CD4-positive, alpha-beta T cell (primary cell): ENCODE results near the gene PPM1L. TPM values are rescaled to one million over a fixed set of nuclear protein-coding genes. Genes with fewer than 3 reads are reported as not detected.

ENCODE experiments used
- ATAC-seq: fragments of 200-7000 bp; cut with Tn5 transposase; one replicate; pipeline ENCODE4 v1.10.0; 2022; ENCODE audit warnings: mild to moderate bottlenecking; ENCODE audit not compliant: poor library complexity
- CTCF ChIA-PET: fragments of 350-600 bp; sonication (Branson Sonifier 250); formaldehyde crosslinking; loops from one replicate; lab custom pipeline; 2021; ENCODE audit warnings: antibody characterized with exemption, inconsistent platforms; lab: Charles Lee
- POLR2A ChIA-PET: fragments of 350-600 bp; sonication (Branson Sonifier 250); formaldehyde crosslinking; loops from one replicate; lab custom pipeline; 2021; ENCODE audit warnings: antibody characterized with exemption, inconsistent platforms; lab: Charles Lee
- DNase-seq, 14 experiments: peaks; one replicate each; pipeline ENCODE4 v3.0.0-alpha.2; 2013 to 2020; ENCODE audit warnings: mixed read lengths in 2 of 14
- H3K27ac ChIP-seq, 2 donors: one replicate each; pipeline versions ENCODE4 v1.5.1 to v1.7.0; 2013; ENCODE audit warnings: low read length in 2 of 2, low read depth in 1 of 2, mild to moderate bottlenecking in 1 of 2
- H3K27me3 ChIP-seq, 2 experiments: 1 replicate in 1 of 2; 2 replicates in 1 of 2; pipeline versions ENCODE4 v1.6.1 to v1.7.0; 2013; ENCODE audit warnings: low read length in 2 of 2, control low read depth in 1 of 2, mild to moderate bottlenecking in 1 of 2, moderate library complexity in 1 of 2; ENCODE audit not compliant: insufficient read depth in 2 of 2, control insufficient read depth in 1 of 2
- H3K36me3 ChIP-seq: one replicate; pipeline ENCODE4 v1.6.1; 2013; ENCODE audit warnings: low read length, control low read depth; ENCODE audit not compliant: insufficient read depth
- H3K4me1 ChIP-seq: one replicate; pipeline ENCODE4 v1.6.1; 2013; ENCODE audit warnings: low read length, control low read depth; ENCODE audit not compliant: insufficient read depth
- H3K4me3 ChIP-seq: one replicate; pipeline ENCODE4 v1.5.1; 2013; ENCODE audit warnings: mild to moderate bottlenecking, low read length, moderate library complexity
- H3K9me3 ChIP-seq, 2 experiments: 1 replicate in 1 of 2; 2 replicates in 1 of 2; pipeline versions ENCODE4 v1.6.1 to v1.7.0; 2013; ENCODE audit warnings: low read length in 2 of 2, mild to moderate bottlenecking in 2 of 2, control low read depth in 1 of 2, moderate library complexity in 1 of 2; ENCODE audit not compliant: control insufficient read depth in 1 of 2, insufficient read depth in 1 of 2
- H3K27ac Mint-ChIP-seq: one replicate; pipeline ENCODE4 v1.8.0; 2020; ENCODE audit warnings: mixed read lengths
- H3K27me3 Mint-ChIP-seq: one replicate; pipeline ENCODE4 v1.8.0; 2021; ENCODE audit warnings: mixed read lengths
- H3K36me3 Mint-ChIP-seq: one replicate; pipeline ENCODE4 v1.8.0; 2021; ENCODE audit warnings: low read depth, mixed read lengths
- H3K4me1 Mint-ChIP-seq: one replicate; pipeline ENCODE4 v1.8.0; 2021; ENCODE audit warnings: low read depth, mixed read lengths
- H3K4me3 Mint-ChIP-seq: one replicate; pipeline ENCODE4 v1.8.0; 2020; ENCODE audit warnings: mild to moderate bottlenecking, mixed read lengths
- H3K9me3 Mint-ChIP-seq: one replicate; pipeline ENCODE4 v1.8.0; 2020; ENCODE audit warnings: mixed read lengths
- intact Hi-C, 2 experiments: fragments of 100-400 bp; cut with DNase I in 1 of 2; cut with micrococcal nuclease in 1 of 2; formaldehyde crosslinking; loops; one replicate each; pipeline versions ENCODE4 v1.15.1 to v1.9.0; 2023 to 2025; cut with DNase I, micrococcal nuclease
- total RNA-seq, 174 experiments: library from RNA in 2 of 174; stranded (reverse) in 2 of 174; gene quantifications; one replicate each; pipeline ENCODE4 v1.2.3 and lab custom pipeline; 2021 to 2026
- TF ChIP-seq, protein P1 (sequence below): fragments of 200-600 bp; IDR thresholded peaks from one replicate; pipeline ENCODE4 v1.8.0; 2022; ENCODE audit warnings: antibody characterized with exemption, mild to moderate bottlenecking

The PPM1L gene
- total RNA-seq, 2 experiments from 2014 or later: 3.0 to 3.4 TPM

- Histone ChIP-seq H3K4me1 (no peaks in the 10 kb centered on the region), H3K27me3 (no peaks in the 10 kb centered on the region), H3K27ac (no peak overlapping the region), H3K9me3 (no peaks in the 10 kb centered on the region), H3K4me3 (no peak overlapping the region), H3K36me3 (no peaks in the 10 kb centered on the region)
- H3K36me3 Mint-ChIP-seq: no peaks in the 10 kb centered on the region
- H3K9me3 Mint-ChIP-seq: no peaks in the 10 kb centered on the region
- no peaks in the 10 kb centered on the region for H3K27me3 Mint-ChIP-seq
- DNase-seq: no peak
- TF ChIP-seq, protein P1, sequence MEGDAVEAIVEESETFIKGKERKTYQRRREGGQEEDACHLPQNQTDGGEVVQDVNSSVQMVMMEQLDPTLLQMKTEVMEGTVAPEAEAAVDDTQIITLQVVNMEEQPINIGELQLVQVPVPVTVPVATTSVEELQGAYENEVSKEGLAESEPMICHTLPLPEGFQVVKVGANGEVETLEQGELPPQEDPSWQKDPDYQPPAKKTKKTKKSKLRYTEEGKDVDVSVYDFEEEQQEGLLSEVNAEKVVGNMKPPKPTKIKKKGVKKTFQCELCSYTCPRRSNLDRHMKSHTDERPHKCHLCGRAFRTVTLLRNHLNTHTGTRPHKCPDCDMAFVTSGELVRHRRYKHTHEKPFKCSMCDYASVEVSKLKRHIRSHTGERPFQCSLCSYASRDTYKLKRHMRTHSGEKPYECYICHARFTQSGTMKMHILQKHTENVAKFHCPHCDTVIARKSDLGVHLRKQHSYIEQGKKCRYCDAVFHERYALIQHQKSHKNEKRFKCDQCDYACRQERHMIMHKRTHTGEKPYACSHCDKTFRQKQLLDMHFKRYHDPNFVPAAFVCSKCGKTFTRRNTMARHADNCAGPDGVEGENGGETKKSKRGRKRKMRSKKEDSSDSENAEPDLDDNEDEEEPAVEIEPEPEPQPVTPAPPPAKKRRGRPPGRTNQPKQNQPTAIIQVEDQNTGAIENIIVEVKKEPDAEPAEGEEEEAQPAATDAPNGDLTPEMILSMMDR: no peak
- ChIA-PET POLR2A (no interaction called here), CTCF (no interaction called here)
- intact Hi-C loops: loop anchor here in 1 of 2 experiments (5.0 kb wide), 1 partner anchor 65 kb away; no protein-coding TSS in a partner anchor
- no peak overlapping the region for H3K4me3 Mint-ChIP-seq
- no peak for ATAC-seq
- H3K4me1 Mint-ChIP-seq: no peaks in the 10 kb centered on the region
- H3K27ac Mint-ChIP-seq: no peak overlapping the region
These were observed 25.8 kb downstream of the PPM1L start for GRCh38 chr3:160781863-160782262.

GRCh38 chr3:160784853-160785252 lies 28.8 kb downstream of the PPM1L start:
- POLR2A ChIA-PET: no interaction called here
- Histone ChIP-seq H3K4me3 (no peak overlapping the region), H3K9me3 (no peaks in the 10 kb centered on the region), H3K27ac (no peak overlapping the region), H3K27me3 (no peaks in the 10 kb centered on the region), H3K36me3 (no peaks in the 10 kb centered on the region), H3K4me1 (no peaks in the 10 kb centered on the region)
- CTCF ChIA-PET: no interaction called here
- no peak for DNase-seq
- no peak for ATAC-seq
- H3K9me3 Mint-ChIP-seq: peaks cover 4% of the 10 kb centered on the region
- peaks cover 4% of the 10 kb centered on the region for H3K36me3 Mint-ChIP-seq
- TF ChIP-seq, protein P1: no peak
- intact Hi-C loops: loop anchor here in 1 of 2 experiments (5.0 kb wide), 1 partner anchor 68 kb away; no protein-coding TSS in a partner anchor
- no peak overlapping the region for H3K27ac Mint-ChIP-seq
- H3K4me1 Mint-ChIP-seq: no peaks in the 10 kb centered on the region
- H3K27me3 Mint-ChIP-seq: no peaks in the 10 kb centered on the region
- H3K4me3 Mint-ChIP-seq: no peak overlapping the region

- Histone ChIP-seq H3K9me3 (no peaks in the 10 kb centered on the region), H3K27ac (no peak overlapping the region), H3K36me3 (no peaks in the 10 kb centered on the region), H3K4me3 (no peak overlapping the region), H3K4me1 (no peaks in the 10 kb centered on the region), H3K27me3 (no peaks in the 10 kb centered on the region)
- Mint-ChIP-seq H3K27ac (no peak overlapping the region), H3K27me3 (no peaks in the 10 kb centered on the region), H3K4me1 (no peaks in the 10 kb centered on the region), H3K9me3 (peaks cover 4% of the 10 kb centered on the region), H3K4me3 (no peak overlapping the region), H3K36me3 (peaks cover 4% of the 10 kb centered on the region)
- ATAC-seq (no peak), DNase-seq (no peak)
- intact Hi-C loops: no loop called here
- POLR2A ChIA-PET: no interaction called here
- CTCF ChIA-PET: interaction anchor here (0.7 kb wide), 1 partner anchor 10 kb away, joined by 3 read pairs; no protein-coding TSS in a partner anchor
- TF ChIP-seq, protein P1: no peak
These were observed 34.7 kb downstream of the PPM1L start for GRCh38 chr3:160790726-160791125.
